Renal pelvis (tissue), 12 donors: ENCODE data around the gene CEP95. TPM values are rescaled to one million over a fixed set of nuclear protein-coding genes. Genes with fewer than 3 reads are reported as not detected.
"Not testable (repeated sequence)": the region's sequence is repeated elsewhere in the genome, so short reads cannot be mapped to it uniquely, and the experiment has no call there.

ENCODE experiments used
- DNase-seq: peaks from one replicate; pipeline ENCODE4 v3.0.0-alpha.2; 2013
- long read RNA-seq, 16 experiments: transcript quantifications; one replicate each; lab custom pipeline, GENCODE V29; 2026
- polyA plus RNA-seq, 3 donors: library from polyadenylated mRNA; unstranded; fragments of 120-200 nt; gene quantifications; one replicate each; pipeline ENCODE4 v1.2.1, GENCODE V29; 2013; ENCODE audit not compliant: insufficient read length in 3 of 3

CEP95 gene, protein sequence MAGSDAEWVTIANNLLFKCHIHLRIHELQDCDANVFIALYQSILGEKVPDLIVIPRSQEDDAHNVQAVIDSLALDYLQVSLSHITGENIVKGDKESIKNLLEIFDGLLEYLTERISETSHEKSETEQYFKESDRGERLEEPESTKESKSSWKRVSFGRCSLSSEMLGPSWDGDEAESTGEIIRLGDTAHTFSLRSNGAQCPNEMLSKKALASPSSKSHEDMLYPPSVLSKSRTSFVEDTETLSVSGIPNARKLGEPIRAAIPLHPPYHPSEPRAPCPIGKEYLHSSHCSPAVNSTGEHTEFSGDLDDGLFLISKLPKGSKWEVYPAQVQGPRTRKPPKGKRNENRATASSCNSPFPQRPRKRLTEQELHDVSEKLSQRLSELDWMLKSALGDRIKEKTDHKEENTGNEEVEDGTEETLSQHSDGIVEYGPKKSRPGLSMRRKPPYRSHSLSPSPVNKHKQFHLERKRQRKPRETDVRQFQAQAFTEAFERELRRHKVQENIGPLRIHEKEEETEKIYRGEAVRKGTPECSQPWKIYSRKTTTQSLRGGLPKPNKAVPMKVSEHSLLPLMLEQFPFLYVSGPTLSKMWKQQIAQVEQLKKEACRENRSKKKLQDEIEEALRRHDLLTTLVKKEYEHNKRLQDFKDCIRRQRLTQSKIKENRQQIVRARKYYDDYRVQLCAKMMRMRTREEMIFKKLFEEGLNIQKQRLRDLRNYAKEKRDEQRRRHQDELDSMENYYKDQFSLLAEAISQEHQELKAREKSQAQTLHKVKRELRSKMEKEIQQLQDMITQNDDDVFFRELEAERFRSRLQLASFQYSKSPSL
- 100 to 1,000 TPM in 2 of 3 donors, 10 to 100 TPM in 1; 78.0 to 166 (median 152) TPM for polyA plus RNA-seq
- long read RNA-seq, donor 1, partial matches to known transcripts: 0 of 3 reads
- long read RNA-seq, donor 1, other reads (novel, unspliced or antisense): 0 of 3 reads
- long read RNA-seq, donor 2, partial matches to known transcripts: 0 of 4 reads
- long read RNA-seq, donor 2, other reads (novel, unspliced or antisense): 0 of 4 reads
- long read RNA-seq, donor 3, partial matches to known transcripts: 0 of 3 reads
- long read RNA-seq, donor 3, other reads (novel, unspliced or antisense): 0 of 3 reads
- long read RNA-seq, donor 4, partial matches to known transcripts: 19 of 26 reads
- long read RNA-seq, donor 4, other reads (novel, unspliced or antisense): 0 of 26 reads
- long read RNA-seq, donor 5, partial matches to known transcripts: 0 of 1 reads
- long read RNA-seq, donor 5, other reads (novel, unspliced or antisense): 0 of 1 reads
- long read RNA-seq, donor 6, partial matches to known transcripts: 7 of 14 reads
- long read RNA-seq, donor 6, other reads (novel, unspliced or antisense): 0 of 14 reads
- long read RNA-seq, donor 7: 0 reads
- long read RNA-seq, donor 8, partial matches to known transcripts: 0 of 5 reads
- long read RNA-seq, donor 8, other reads (novel, unspliced or antisense): 0 of 5 reads
- long read RNA-seq, donor 9, partial matches to known transcripts: 0 of 3 reads
- long read RNA-seq, donor 9, other reads (novel, unspliced or antisense): 0 of 3 reads
- long read RNA-seq, donor 10, partial matches to known transcripts: 0 of 5 reads
- long read RNA-seq, donor 10, other reads (novel, unspliced or antisense): 0 of 5 reads
- long read RNA-seq, donor 11, partial matches to known transcripts: 0 of 2 reads
- long read RNA-seq, donor 11, other reads (novel, unspliced or antisense): 0 of 2 reads
- long read RNA-seq, donor 12, partial matches to known transcripts: 8 of 15 reads
- long read RNA-seq, donor 12, other reads (novel, unspliced or antisense): 0 of 15 reads
- long read RNA-seq, donor 13, partial matches to known transcripts: 8 of 14 reads
- long read RNA-seq, donor 13, other reads (novel, unspliced or antisense): 0 of 14 reads
- long read RNA-seq, donor 14: 0 reads
- long read RNA-seq, donor 15: 0 reads
- long read RNA-seq, donor 16, partial matches to known transcripts: 8 of 11 reads
- long read RNA-seq, donor 16, other reads (novel, unspliced or antisense): 0 of 11 reads

DNA sequence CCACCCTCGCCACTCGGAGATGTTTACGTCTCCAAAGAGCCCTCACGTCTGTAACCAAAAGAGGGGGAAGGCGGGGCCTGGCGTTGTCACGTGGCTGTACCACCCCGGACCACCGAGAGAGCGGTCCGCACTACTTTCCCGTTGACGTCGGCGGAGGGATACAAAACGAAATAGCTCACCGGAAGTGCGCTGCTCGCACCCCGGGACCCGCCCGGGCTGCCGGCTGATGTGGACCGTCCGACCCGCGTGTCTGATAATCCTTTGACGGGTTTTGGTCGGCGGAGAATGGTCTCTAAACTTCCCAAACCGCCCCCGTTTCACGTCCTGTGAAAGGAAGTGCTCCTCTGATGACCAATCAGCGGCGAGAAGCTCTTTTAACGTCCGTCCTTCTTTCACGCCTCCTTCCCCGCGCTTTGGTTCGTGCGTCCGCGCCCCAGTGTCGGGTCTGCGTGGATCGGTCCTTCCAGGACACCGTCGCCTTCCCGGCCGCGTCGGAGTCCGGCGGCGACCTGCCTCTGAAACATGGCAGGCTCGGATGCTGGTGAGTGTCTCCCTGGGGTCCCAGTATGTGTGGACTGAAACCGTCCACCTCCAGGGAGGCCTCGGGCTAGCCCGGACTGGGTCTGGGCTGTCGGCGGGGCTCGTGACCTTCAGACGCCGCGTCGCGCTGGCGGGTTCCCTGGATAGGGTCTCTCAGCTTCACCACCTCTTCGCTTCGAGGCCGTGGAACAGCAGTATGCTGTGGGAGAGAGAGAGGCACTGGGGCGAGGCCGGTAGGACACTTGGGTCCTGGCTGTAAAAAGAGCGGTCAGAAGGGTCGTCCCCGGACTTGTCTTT is at the start of gene CEP95:
Gene CEP95 (plus strand): TSS at position 402 of the 837 bp plus-strand sequence. CDS start 121 bp downstream, at position 523.
- DNase-seq: peak; percentile 97

DNA sequence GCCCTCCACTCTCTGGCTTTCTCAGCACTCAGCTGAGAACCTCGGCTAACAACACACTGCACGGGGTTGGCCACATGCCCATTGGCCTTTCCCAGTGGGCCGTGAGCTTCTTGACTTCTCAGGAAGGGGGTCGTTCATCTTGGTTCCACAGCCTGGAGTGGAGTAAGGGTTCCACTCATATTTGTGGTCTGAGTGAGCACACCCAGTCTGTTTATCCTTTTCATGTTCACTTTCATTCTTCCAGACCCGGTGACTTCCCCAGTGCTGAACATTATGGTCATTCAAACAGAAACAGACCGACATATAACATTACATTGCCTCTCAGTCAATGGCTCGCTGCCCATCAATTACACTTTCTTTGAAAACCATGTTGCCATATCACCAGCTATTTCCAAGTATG is 49.6 kb upstream of the CEP95 start:
- no peak for DNase-seq

DNA sequence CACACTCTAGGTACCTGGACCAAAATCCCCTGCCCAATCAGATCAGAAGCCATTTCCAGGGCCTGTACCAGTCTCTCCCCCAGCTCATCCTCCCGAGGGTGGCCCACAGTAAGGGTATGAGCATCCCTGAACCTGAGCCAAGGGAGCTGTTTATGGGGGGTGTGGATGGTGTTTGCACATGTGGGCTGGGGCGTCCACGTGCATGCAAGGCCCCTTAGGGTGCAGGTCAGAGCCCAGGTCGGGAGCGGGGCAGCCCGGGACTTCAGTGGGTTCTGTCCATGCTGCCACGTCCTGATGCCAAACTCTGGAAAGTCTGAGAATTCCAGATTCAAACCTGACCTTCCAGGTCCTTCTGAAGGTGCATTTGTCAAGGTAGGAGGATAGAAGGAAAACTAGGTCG is 48.0 kb upstream of the CEP95 start:
- no peak for DNase-seq

DNA sequence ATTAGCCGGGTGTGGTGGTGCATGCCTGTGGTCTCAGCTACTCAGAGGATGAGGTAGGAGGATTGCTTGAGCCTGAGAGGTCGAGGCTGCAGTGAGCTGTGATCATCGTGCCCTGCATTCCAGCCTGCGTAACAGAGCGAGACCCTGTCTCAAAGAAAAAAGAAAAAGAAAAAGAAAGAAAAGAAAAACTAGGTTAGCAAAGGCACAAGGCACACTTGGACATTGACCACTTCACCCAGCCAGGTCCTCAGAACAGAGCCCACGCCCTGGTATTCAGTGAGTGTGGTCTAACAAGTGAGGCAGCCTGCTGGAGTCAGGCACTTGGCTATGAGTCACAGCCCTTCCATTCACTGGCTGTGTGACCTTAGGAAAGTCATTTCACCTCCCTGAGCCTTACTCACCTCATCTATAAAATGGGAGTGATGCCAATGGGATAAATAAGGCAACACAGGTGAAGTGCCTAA is 47.5 kb upstream of the CEP95 start:
- DNase-seq: no peak

DNA sequence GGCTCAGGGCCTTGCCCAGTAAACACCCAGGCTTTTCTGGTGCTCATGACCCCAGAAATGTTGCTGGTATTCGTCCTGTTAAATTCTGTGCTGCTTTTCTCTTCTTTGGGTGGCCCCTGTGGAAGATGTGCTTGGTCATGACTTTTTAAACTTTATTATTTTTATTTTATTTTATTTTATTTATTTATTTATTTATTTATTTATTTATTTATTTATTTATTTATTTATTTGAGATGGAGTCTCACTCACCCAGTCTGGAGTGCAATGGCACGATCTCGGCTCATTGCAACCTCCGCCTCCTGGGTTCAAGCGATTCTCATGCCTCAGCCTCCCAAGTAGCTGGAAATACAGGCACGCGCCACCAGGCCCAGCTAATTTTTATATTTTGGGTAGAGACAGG is 47.0 kb upstream of the CEP95 start:
- not testable (repeated sequence) for DNase-seq

DNA sequence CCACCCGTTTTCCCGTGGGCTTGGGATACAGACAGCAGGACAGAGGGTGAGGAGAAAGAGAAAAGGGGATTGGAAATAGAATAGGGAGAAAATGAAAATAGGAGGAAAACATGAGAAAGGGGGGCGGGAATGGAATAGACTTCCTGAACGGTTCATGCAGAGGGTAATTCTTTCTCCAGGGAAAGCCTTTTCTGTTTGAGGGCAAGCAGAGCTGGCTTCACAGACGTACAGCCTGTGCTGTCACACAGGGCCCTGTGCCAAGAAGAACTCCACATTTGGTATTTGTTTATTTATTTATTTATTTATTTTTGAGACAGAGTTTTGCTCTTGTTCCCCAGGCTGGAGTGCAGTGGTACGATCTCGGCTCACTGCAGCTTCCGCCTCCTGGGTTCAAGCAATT is 45.8 kb upstream of the CEP95 start:
- DNase-seq: peak; percentile 29

DNA sequence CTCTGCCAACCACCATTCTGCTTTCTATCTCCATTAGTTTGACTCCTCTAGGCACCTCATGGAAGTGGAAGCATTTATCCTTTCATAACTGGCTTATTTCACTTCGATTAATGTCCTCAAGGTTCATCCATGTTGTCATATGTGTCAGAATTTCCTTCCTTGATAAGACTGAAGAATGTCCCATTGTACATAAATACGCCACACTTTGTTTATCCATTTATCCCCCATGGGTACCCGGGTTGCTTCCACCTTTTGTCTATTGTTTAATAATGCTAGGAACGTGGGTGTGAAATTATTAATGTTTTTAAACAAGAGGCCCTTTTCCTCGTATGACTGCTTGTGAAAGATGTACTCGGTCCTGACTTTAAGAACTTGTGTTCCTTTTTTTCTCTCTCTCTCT is 45.0 kb upstream of the CEP95 start:
- DNase-seq: no peak

DNA sequence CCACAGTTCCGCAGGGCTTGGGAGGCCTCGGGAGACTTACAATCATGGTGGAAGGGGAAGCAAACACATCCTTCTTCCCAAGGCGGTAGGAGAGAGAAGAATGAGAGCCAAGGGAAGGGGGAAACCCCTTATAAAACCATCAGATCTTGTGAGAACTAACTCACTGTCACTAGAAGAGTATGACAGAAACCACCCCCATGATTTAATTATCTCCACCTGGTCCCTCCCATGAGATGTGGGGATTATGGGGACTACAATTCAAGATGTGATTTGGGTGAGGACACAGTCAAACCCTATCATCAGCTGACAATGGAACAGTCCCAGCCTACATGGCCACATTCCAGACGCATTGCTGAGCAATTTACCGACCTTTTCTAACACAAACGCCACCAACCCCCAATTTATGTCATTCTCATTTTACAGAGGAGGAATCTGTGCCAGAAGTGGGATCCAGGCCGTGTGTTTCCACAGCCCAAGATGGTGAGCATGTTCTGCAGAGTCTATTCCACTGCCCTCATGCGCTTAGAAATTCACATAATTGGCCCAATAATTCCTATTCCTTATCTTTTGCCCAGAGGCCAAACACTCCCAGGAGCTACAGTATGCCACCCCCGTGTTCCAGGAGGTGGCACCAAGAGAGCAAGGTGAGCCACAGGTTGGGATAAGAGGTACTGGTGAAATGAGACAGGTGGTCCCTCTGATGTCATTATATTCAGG is 40.6 kb upstream of the CEP95 start:
- no peak for DNase-seq

DNA sequence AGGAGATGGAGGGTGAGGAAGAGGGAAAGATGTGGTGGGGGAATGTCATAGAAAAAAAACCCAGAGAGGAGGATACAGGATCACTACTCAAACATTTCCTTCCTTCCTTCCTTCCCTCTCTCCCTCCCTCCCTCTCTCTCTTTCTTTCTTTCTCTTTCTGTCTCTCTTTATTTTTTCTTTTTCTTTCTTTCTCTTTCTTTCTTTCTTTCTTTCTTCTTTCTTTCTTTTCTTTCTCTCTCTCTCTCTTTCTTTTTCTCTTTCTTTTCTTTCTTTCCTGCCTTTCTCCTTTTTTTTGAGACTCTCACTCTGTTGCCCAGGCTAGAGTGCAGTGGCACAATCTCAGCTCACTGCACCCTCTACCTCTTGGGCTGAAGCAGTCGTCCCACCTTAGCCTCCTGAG is 39.9 kb upstream of the CEP95 start:
- not testable (repeated sequence) for DNase-seq

DNA sequence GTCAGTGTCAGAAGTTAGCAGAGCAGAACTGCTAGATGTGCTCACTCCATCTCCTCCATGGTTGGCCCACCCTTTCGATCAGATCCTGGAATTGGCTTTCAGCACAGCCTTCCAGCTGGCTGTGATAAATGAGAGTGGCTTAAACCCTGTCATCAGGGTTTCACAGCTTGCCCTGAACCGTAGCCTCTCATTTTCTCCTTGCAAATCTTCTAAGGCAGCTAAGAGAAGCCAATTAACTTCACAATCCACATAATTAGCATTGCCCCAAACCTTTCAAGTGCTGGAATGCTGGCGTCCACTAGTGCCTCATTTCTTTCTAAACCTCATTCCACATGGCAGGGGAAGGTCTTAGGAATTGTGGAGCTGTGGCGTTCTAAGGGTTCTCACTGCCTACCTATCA is 36.2 kb upstream of the CEP95 start:
- DNase-seq: no peak

DNA sequence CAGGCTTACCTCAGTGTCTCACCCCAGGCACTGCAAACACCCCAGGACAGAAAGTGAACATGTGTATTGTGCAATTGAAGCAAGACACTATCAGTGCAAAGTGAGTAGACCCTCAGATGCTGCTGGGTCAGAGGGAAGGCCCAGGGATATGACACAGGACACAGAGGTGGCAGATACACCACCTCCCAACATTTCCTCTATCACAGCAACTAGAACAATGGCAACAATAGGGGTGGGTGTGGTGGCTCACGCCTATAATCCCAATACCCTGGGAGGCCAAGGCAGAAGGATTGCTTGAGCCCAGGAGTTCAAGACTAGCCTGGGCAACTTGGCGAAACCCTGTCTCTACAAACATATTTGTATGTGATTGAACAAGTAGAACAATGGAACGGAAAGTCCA is 35.3 kb upstream of the CEP95 start:
- DNase-seq: no peak

DNA sequence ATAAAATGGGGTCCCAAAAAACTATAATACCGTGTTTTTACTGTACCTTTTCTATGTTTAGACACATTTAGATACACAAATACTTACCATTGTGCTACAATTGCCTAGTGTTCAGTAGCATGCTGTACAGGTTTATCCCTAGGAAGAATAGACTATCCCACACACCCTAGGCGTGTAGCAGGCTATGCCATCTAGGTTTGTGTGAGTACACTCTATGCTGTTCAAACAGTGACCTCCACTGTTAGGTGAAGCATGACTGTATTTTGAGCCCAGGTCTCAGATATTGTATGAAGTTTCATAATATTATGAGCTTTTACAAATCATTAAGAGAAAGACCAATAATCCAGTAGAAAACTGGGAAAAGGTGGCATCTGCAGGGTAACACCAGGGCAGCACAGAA is 34.2 kb upstream of the CEP95 start:
- no peak for DNase-seq

DNA sequence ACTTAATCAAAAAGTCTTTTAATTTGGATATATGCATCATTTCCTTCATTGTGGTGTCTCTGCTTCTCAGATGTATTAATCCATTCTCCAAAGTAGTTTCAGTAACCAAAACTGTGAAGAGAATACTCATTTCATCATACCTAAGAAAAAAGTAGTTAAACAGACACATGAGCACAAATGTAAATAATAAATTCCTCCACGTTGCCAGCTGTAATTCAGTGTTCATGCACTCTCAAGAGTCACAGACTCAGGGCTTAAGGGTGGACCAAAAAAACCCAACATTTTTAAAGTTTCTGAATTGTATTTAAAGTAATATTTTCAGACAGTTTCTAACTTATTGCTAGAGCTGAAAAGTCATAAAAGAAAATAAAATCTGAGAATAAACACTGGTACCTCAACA is 28.9 kb upstream of the CEP95 start:
- DNase-seq: no peak

DNA sequence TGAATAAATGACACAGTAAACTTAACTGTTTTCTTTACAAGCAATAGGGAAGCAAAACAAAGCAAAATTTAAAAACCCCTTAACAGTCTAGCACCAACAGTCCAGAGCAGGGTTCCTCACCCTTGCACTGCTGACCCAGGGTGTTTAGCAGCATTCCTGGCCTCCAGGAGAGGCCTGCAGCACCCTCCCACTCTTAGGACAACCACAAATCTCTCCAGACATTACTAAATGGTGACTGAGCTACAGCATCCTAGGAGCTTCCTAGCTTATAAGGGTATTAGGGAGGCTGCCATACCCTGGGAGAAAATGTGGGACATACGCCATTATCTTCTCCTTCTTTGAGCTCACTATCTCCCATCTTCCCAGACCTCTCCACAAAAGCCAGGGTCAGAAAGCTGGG is 25.8 kb upstream of the CEP95 start:
- DNase-seq: no peak

DNA sequence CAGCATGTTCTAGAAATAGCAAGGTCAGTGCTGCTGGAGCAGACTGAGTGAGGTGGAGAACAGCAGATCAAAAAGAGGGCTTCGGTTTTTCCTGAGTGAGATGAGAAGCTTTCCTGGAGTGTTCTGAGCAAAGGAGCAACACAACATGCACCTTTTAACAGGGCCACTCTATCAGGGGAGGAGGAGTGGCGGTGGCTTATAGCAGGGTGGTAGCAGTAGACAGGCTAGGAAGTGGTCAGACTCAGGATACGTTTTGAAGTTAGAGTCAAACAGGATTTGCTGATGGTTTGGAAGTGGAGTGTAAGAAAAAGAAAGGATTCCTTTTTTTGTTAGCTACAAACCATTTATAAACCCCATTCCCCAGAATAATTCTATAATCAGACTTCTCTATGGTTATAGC is 22.4 kb upstream of the CEP95 start:
- DNase-seq: no peak

DNA sequence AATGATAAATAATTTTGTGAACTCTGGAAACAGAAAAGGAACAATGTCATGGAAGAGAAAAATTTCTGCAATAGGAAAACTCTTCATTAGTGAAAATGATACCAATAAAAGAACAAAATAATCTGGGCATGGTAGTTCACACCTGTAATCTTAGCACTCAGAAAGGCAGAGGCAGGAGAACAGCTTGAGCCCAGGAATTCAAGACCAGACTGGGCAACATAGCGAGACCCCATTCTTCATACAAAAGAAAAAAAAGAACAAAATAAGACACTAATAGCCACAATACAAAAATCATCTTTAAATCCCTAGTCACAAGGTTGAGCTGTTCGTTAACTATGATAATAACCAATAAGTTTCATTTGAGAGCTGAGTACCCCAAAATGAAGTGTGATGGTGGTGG is 18.5 kb upstream of the CEP95 start:
- no peak for DNase-seq

DNA sequence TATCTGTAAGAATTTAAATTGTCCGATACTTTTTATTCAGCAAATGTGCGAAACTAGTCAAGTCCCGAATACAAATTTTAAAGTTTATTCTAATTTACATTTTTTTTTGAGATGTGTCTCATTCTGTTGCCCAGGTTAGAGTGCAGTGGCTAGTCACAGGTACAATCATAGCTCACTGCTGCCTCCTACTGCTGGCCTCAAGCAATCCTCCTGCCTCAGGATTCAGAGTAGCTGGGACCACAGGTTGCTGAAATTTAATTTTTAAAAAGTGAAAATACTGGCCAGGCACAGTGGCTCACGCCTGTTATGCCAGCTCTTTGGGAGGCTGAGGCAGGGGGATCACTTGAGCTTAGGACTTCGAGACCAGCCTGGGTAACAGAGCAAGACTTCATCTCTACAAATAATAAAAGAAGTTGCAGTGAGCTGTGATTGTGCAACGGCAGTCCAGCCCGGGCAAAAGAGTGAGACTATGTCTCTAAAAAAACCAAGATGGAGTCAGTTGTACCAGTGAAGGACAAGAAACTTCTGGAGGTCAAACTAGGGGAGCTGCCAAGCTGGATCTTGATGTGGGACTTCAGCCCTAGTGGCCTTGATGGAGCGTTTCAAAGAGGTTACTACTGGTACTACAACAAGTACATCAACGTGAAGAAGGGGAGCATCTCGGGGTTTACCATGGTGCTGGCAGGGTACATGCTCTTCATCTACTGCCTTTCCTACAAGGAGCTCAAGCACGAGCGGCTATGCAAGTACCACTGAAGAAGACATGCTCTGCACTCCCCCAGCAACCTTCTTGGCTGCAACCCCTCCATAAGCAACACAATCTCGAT is 15.5 kb upstream of the CEP95 start:
- DNase-seq: no peak

DNA sequence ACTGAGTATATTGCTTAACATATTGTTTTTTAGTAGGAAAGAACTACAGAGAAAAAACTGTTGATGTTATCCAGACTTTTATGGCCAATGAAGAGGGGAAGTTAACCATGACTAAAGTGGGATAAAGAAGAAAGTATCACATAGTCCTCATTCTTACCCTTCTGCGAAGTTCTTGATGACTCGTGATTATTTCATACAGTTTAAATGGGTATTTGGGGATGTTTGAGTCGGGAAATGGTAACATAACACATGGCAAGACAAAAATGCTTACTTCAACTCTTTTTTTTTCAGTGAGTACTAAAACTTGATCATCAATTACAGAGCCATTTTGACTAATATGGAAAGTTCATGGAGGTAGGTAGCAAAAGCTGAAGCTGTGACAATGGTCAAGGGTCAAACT is 14.8 kb upstream of the CEP95 start:
- no peak for DNase-seq
